Measurements from ENCODE around the gene FBXL16.

DNA sequence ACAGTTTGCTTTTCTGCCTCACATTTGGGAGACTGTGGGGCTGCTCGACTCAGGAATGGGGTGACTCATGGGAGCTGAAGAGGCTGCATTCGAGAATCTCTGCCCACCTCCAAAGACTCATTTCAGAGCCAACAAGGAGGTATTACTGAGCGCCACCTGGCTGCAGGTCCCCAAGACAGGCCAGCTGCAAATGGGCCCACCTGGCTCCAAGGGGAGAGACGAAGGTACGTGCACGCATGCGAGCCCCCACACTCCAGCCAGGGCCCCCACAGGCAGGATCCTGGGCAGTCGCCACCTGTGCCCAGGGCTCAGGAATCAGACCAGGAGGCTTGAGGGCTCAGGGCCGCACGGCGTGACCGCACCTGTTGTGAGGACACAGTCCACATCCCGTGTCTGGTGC is 27.3 kb upstream of the FBXL16 start:
- TF ChIP-seq CEBPB (IDR thresholded peaks at IDR 0.05) (no peak), RAD21 (IDR thresholded peaks at IDR 0.05; ENCODE audit: low read depth) (no peak), TAF1 (IDR thresholded peaks at IDR 0.05; ENCODE audit: low read depth) (no peak)

Measured in Ishikawa (cell line).